Fibroblast of lung (primary cell): ENCODE data around the gene PDE9A. TPM values are rescaled to one million over a fixed set of nuclear protein-coding genes. Genes with fewer than 3 reads are reported as not detected.

Experiments used
- DNase-seq, 2 donors: peaks; one replicate each; pipeline versions ENCODE4 v3.0.0 to v3.0.0-alpha.2; 2010; ENCODE audit warnings: low read depth in 2 of 2
- H2AFZ ChIP-seq: 2 replicates; pipeline ENCODE4 v1.5.1; 2012; ENCODE audit warnings: low read length, control low read depth, inconsistent platforms
- H3K27ac ChIP-seq: 2 replicates; pipeline ENCODE4 v1.5.1; 2011; ENCODE audit warnings: low read length, control low read depth; ENCODE audit not compliant: insufficient read depth
- H3K27me3 ChIP-seq: 2 replicates; pipeline ENCODE4 v1.5.1; 2011; ENCODE audit warnings: mild to moderate bottlenecking, low read length; ENCODE audit not compliant: control insufficient read depth, insufficient read depth
- H3K36me3 ChIP-seq: 2 replicates; pipeline ENCODE4 v1.5.1; 2011; ENCODE audit warnings: low read length; ENCODE audit not compliant: control insufficient read depth, insufficient read depth
- H3K4me1 ChIP-seq: 2 replicates; pipeline ENCODE4 v1.5.1; 2011; ENCODE audit warnings: low read length; ENCODE audit not compliant: control insufficient read depth, insufficient read depth; ENCODE audit errors: extremely low read depth
- H3K4me2 ChIP-seq: 2 replicates; pipeline ENCODE4 v1.5.1; 2011; ENCODE audit warnings: low read length, control low read depth; ENCODE audit not compliant: insufficient read depth; ENCODE audit errors: extremely low read depth
- H3K4me3 ChIP-seq, 4 experiments: fragments of 200-600 bp in 1 of 4; sonication (generic) in 1 of 4; replicated peaks in 1 of 4; 2 replicates each; pipeline ENCODE4 v1.5.1; 2011 to 2016; ENCODE audit warnings: low read length in 4 of 4, low read depth in 3 of 4, mild to moderate bottlenecking in 3 of 4, control low read depth in 2 of 4, inconsistent platforms in 1 of 4, mixed read lengths in 1 of 4; ENCODE audit not compliant: insufficient read depth in 1 of 4; ENCODE audit errors: control extremely low read depth in 1 of 4
- H3K79me2 ChIP-seq: 2 replicates; pipeline ENCODE4 v1.5.1; 2012; ENCODE audit warnings: mild to moderate bottlenecking, low read length, inconsistent platforms; ENCODE audit not compliant: control insufficient read depth, insufficient read depth
- H3K9ac ChIP-seq: 2 replicates; pipeline ENCODE4 v1.5.1; 2011; ENCODE audit warnings: mild to moderate bottlenecking, low read length, control low read depth; ENCODE audit not compliant: insufficient read depth
- H3K9me3 ChIP-seq: 2 replicates; pipeline ENCODE4 v1.5.1; 2012; ENCODE audit warnings: low read depth, low read length; ENCODE audit not compliant: control insufficient read depth, insufficient read depth
- H4K20me1 ChIP-seq: 2 replicates; pipeline ENCODE4 v1.5.1; 2011; ENCODE audit warnings: low read length; ENCODE audit not compliant: control insufficient read depth, insufficient read depth; ENCODE audit errors: extremely low read depth
- EZH2 ChIP-seq: IDR thresholded peaks from 2 replicates; pipeline ENCODE4 v1.5.1; 2012; ENCODE audit warnings: low read length, control low read depth, mild to moderate bottlenecking; ENCODE audit errors: missing control alignments
- polyA plus RNA-seq, 2 donors: library from polyadenylated mRNA; depleted of rRNA in 1 of 2; stranded (reverse) in 1 of 2; unstranded in 1 of 2; fragments of >200 nt; gene quantifications; 2 replicates each; pipeline ENCODE4 v1.2.1, GENCODE V29; 2011 to 2012; ENCODE audit warnings: missing spikeins in 1 of 2
- total RNA-seq: library from RNA; depleted of rRNA; stranded (reverse); fragments of >200 nt; gene quantifications from 2 replicates; pipeline ENCODE4 v1.2.1, GENCODE V29; 2014
- TF ChIP-seq, protein P1 (sequence below), 2 donors: IDR thresholded peaks in 1 of 2; conservative IDR thresholded peaks in 1 of 2; 1 replicate in 1 of 2; 2 replicates in 1 of 2; pipeline ENCODE4 v1.5.1; 2011 to 2012; ENCODE audit warnings: low read length in 2 of 2, control low read depth in 1 of 2, inconsistent platforms in 1 of 2, low read depth in 1 of 2, mild to moderate bottlenecking in 1 of 2

The PDE9A gene
- total and polyA plus RNA-seq, 2 donors (not counting 1 experiment from before 2014, with no cell fraction given): 1.8 to 4.4 TPM

DNA sequence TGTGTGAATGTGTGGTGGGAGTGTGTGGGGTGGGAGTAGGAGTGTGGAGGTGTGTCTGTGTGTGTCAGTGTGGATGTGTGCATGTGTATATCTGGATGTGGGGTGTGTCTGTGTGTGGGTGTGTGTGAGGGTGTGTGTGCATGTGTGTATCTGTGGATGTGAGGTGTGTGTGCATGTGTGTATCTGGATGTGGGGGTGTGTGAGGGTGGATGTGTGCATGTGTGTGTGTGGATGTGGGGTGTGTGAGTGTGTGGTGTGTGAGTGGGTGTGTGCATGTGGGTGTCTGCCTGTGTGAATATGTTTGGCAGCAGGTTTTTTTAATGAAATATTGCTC, 106.1 kb downstream of the PDE9A start:
- Histone ChIP-seq H4K20me1 (no peaks in the 10 kb centered on the region), H3K9me3 (no peaks in the 10 kb centered on the region), H3K36me3 (no peaks in the 10 kb centered on the region), H2AFZ (no peak overlapping the region), H3K27me3 (no peaks in the 10 kb centered on the region), H3K79me2 (no peaks in the 10 kb centered on the region), H3K4me2 (no peak overlapping the region), H3K4me3 (no peak overlapping the region), H3K9ac (no peak overlapping the region), H3K4me1 (no peaks in the 10 kb centered on the region), H3K27ac (no peak overlapping the region)
- TF ChIP-seq, protein P1, sequence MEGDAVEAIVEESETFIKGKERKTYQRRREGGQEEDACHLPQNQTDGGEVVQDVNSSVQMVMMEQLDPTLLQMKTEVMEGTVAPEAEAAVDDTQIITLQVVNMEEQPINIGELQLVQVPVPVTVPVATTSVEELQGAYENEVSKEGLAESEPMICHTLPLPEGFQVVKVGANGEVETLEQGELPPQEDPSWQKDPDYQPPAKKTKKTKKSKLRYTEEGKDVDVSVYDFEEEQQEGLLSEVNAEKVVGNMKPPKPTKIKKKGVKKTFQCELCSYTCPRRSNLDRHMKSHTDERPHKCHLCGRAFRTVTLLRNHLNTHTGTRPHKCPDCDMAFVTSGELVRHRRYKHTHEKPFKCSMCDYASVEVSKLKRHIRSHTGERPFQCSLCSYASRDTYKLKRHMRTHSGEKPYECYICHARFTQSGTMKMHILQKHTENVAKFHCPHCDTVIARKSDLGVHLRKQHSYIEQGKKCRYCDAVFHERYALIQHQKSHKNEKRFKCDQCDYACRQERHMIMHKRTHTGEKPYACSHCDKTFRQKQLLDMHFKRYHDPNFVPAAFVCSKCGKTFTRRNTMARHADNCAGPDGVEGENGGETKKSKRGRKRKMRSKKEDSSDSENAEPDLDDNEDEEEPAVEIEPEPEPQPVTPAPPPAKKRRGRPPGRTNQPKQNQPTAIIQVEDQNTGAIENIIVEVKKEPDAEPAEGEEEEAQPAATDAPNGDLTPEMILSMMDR (conservative IDR thresholded peaks at IDR 0.05 in 1 of 2, IDR thresholded peaks at IDR 0.05 in 1 of 2; ENCODE audit: low read depth in 1 of 2, low read length in 2 of 2): no peak
- no peak for TF ChIP-seq EZH2
- no peak for DNase-seq

DNA sequence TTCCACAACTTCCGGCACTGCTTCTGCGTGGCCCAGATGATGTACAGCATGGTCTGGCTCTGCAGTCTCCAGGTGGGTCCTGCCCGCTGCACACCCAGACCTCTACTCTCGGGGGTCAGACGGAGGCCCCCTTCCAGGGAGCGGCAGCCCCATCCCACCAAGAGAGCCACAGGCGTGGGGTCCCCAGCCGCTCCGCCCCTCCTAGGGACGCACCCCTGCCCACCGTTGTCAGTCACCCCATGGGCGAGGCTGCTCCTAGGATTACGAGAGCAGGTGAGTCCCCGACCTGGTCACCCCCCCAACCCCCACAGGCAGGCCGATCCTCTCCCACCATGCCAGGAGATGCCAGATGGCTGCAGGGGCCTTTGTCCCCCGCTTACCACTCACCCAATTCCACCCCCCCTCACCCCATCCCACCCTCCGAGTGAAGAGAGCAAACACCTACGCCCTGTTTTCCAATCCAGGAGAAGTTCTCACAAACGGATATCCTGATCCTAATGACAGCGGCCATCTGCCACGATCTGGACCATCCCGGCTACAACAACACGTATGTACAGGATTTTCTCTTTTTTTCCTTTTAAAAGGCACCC, 107.0 kb downstream of the PDE9A start:
- no peaks in the 10 kb centered on the region for H3K79me2 ChIP-seq

DNA sequence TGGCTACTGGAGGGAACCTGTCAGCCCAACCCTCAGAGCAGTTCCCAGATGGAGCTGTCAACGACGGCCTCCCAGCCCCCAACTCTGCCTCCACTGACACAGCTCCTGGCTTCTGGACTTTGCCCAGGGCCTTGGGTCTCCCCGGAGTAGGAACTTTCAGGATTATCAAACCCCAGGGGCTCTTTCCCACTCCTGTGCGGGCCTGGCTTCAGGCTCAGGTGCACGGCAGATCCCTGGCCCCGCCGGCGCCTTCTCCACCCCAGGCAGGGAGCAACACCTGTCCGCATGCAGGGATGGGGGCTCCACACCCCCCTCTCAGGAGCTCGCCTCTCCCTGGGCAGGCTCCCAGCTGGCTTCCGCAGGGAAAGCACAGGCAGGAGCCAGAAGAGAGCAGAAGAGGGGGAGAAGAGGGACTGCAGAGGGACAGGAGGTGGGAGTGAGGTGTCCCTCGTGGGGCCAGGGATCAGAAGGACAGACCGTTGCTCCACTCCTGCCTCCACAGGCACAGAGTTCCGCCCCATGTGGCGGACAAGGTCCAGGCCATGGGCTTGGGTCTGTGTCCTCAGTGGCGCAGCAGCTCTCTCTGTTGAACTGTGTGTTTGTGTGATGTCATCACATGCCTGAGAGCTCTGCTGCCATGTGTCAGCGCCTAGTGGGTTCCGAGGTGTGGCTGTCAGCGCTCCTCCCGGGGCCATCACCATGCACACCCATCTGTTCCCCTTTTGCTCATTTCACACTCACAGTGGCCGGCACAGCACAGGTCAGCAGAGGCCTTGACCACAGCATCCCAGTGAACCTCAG, 107.7 kb downstream of the PDE9A start:
- no peak overlapping the region for H3K4me3 ChIP-seq
- H3K27me3 ChIP-seq: no peaks in the 10 kb centered on the region
- H4K20me1 ChIP-seq: no peaks in the 10 kb centered on the region
- TF ChIP-seq EZH2: no peak
- TF ChIP-seq, protein P1 (conservative IDR thresholded peaks at IDR 0.05 in 1 of 2, IDR thresholded peaks at IDR 0.05 in 1 of 2; ENCODE audit: low read depth in 1 of 2, low read length in 2 of 2): no peak
- no peak for DNase-seq
- H3K9ac ChIP-seq: no peak overlapping the region
- H3K4me2 ChIP-seq: no peak overlapping the region
- H3K9me3 ChIP-seq: no peaks in the 10 kb centered on the region
- H2AFZ ChIP-seq: no peak overlapping the region
- no peaks in the 10 kb centered on the region for H3K79me2 ChIP-seq
- no peaks in the 10 kb centered on the region for H3K36me3 ChIP-seq
- no peaks in the 10 kb centered on the region for H3K4me1 ChIP-seq
- H3K27ac ChIP-seq: no peak overlapping the region

More for the DNA sequence above, 107.0 kb downstream of the PDE9A start:
- H3K27ac ChIP-seq: no peak overlapping the region
- H2AFZ ChIP-seq: no peak overlapping the region
- H3K36me3 ChIP-seq: no peaks in the 10 kb centered on the region
- no peaks in the 10 kb centered on the region for H4K20me1 ChIP-seq
- no peaks in the 10 kb centered on the region for H3K4me1 ChIP-seq
- no peak for DNase-seq
- no peaks in the 10 kb centered on the region for H3K27me3 ChIP-seq
- no peak for TF ChIP-seq EZH2
- TF ChIP-seq, protein P1 (conservative IDR thresholded peaks at IDR 0.05 in 1 of 2, IDR thresholded peaks at IDR 0.05 in 1 of 2; ENCODE audit: low read depth in 1 of 2, low read length in 2 of 2): no peak
- no peak overlapping the region for H3K4me2 ChIP-seq
- no peak overlapping the region for H3K4me3 ChIP-seq
- H3K9ac ChIP-seq: no peak overlapping the region
- H3K9me3 ChIP-seq: no peaks in the 10 kb centered on the region
